Tibial artery (tissue), 4 donors: ENCODE data around the gene FAM13A.
"Not testable (repeated sequence)": the region's sequence is repeated elsewhere in the genome, so short reads cannot be mapped to it uniquely, and the experiment has no call there.

ENCODE experiments used
- DNase-seq, 2 donors: peaks; one replicate each; pipeline ENCODE4 v3.0.0-alpha.2; 2019
- H3K27ac ChIP-seq, 2 donors: fragments of 200-600 bp; sonication (generic) in 1 of 2; 1 replicate in 1 of 2; 2 replicates in 1 of 2; pipeline ENCODE4 v1.5.1; 2018 to 2019; ENCODE audit warnings: mild to moderate bottlenecking in 1 of 2
- H3K27me3 ChIP-seq, 2 donors: fragments of 200-600 bp; sonication (generic) in 1 of 2; one replicate each; pipeline versions ENCODE4 v1.5.1 to v1.6.0; 2016 to 2019
- H3K36me3 ChIP-seq, 3 donors: fragments of 200-600 bp; sonication (generic) in 2 of 3; one replicate each; pipeline ENCODE4 v1.5.1; 2016 to 2019; ENCODE audit warnings: mild to moderate bottlenecking in 2 of 3
- H3K4me1 ChIP-seq, 4 donors: fragments of 200-600 bp; sonication (generic) in 2 of 4; 1 replicate in 3 of 4; 2 replicates in 1 of 4; pipeline ENCODE4 v1.5.1; 2016 to 2019
- H3K4me3 ChIP-seq, 2 donors: fragments of 200-600 bp; sonication (generic) in 1 of 2; 1 replicate in 1 of 2; 2 replicates in 1 of 2; pipeline ENCODE4 v1.5.1; 2018 to 2019; ENCODE audit warnings: mild to moderate bottlenecking in 2 of 2
- H3K9me3 ChIP-seq, 3 donors: fragments of 200-600 bp; sonication (generic) in 1 of 3; one replicate each; pipeline ENCODE4 v1.5.1; 2016 to 2019
- intact Hi-C: fragments of 100-400 bp; cut with DNase I; formaldehyde crosslinking; loops from one replicate; pipeline ENCODE4 v1.15.0; 2023; ENCODE audit warnings: low total_unique reads
- TF ChIP-seq, protein P1 (sequence below), 2 experiments: fragments of 200-600 bp in 1 of 2; fragments of 450-650 bp in 1 of 2; IDR thresholded peaks; one replicate each; pipeline ENCODE4 v1.5.1; 2017 to 2019; ENCODE audit warnings: antibody characterized with exemption in 2 of 2, mild to moderate bottlenecking in 1 of 2, moderate library complexity in 1 of 2

FAM13A gene

DNA sequence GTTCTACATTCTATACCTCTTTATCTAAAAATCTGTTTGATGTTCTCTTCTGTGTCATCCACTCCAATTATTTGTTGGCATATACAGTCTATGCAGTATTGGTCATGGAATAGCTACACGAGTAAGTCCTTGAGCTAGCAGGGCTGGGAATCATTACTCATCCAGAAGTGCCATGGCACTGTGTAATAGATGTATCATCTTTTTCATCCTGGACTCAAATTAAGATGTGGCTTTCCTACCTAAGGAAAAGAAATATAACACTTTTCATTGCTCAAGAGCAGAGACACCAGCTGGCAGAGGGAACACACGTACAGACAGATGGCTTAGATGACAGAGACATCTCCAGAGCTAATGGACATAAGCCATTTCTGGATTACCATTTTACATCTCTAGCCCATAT is 159.8 kb downstream of the FAM13A start:
- H3K27ac ChIP-seq = no peak overlapping the region
- no peaks in the 10 kb centered on the region for H3K4me1 ChIP-seq
- peaks cover 0 to 11% (median 7%) of the 10 kb centered on the region in 3 donors for H3K36me3 ChIP-seq
- no peak for DNase-seq
- intact Hi-C loops = no loop called here
- no peak overlapping the region for H3K4me3 ChIP-seq
- TF ChIP-seq, protein P1, sequence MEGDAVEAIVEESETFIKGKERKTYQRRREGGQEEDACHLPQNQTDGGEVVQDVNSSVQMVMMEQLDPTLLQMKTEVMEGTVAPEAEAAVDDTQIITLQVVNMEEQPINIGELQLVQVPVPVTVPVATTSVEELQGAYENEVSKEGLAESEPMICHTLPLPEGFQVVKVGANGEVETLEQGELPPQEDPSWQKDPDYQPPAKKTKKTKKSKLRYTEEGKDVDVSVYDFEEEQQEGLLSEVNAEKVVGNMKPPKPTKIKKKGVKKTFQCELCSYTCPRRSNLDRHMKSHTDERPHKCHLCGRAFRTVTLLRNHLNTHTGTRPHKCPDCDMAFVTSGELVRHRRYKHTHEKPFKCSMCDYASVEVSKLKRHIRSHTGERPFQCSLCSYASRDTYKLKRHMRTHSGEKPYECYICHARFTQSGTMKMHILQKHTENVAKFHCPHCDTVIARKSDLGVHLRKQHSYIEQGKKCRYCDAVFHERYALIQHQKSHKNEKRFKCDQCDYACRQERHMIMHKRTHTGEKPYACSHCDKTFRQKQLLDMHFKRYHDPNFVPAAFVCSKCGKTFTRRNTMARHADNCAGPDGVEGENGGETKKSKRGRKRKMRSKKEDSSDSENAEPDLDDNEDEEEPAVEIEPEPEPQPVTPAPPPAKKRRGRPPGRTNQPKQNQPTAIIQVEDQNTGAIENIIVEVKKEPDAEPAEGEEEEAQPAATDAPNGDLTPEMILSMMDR (IDR thresholded peaks at IDR 0.05) = no peak
- no peaks in the 10 kb centered on the region for H3K27me3 ChIP-seq
- peaks cover 0 to 10% (median 4%) of the 10 kb centered on the region in 3 donors for H3K9me3 ChIP-seq

DNA sequence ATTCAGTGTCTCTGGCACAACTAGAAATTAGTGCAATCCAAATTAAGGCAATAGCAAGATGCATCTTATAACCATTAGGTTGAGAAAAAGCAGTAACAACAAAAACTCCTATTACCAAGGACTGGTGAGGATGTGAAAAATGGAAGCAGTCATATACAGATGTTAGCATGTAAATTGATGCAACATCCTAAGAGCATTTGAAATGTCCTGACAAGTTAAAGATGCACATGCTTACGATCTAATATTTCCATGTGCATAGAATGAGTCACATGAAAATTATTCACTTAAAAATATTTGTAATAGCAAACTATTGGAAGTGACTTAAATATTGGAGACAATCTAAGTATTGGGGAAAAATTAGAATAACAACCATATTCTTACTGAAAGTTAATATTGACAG is 163.0 kb downstream of the FAM13A start:
- Histone ChIP-seq H3K27ac (no peak overlapping the region), H3K4me1 (no peaks in the 10 kb centered on the region), H3K4me3 (no peak overlapping the region), H3K9me3 (no peaks in the 10 kb centered on the region), H3K27me3 (no peaks in the 10 kb centered on the region), H3K36me3 (no peaks in the 10 kb centered on the region)
- intact Hi-C loops = no loop called here
- TF ChIP-seq, protein P1 (IDR thresholded peaks at IDR 0.05) = no peak
- no peak for DNase-seq

DNA sequence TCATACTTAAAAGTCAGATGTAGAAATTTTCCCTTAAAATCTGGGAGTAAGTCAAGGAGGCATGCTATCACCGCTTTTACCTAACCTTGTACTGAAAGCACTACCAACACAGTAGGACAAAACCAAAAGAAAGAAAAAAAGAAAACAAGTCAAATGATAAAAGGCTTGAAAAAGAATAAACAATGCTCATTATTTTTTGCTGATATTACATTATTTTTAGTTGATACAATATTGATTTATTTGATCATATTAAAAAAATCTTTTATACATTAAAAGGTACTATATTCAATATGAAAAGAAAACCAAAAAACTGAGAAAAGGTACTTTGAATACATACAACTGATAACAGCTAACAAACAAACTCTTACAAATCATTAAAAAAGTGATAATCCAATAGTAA is 164.3 kb downstream of the FAM13A start:
- no peaks in the 10 kb centered on the region for H3K4me1 ChIP-seq
- no peaks in the 10 kb centered on the region for H3K27me3 ChIP-seq
- DNase-seq = no peak
- no peak overlapping the region for H3K27ac ChIP-seq
- H3K36me3 ChIP-seq = no peaks in the 10 kb centered on the region
- H3K4me3 ChIP-seq = no peak overlapping the region
- no peaks in the 10 kb centered on the region for H3K9me3 ChIP-seq
- intact Hi-C loops = no loop called here
- TF ChIP-seq, protein P1 (IDR thresholded peaks at IDR 0.05) = no peak

DNA sequence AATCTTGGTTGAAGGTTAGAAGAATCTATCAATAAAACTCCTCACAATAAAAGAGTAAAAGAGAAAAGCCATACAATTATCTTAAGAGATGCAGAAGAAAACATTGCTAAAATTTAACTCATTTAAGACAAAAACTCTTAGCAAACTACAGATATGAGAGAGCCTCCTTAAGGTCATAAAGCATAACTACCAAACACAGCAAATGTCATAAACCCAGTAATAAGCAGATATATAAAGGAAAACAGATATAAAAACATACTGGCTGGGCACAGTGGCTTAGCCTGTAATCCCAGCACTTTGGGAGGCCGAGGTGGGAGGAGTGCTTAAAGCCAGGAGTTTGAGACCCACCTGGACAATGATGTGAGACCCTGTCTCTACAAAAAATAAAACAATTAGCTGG is 165.3 kb downstream of the FAM13A start:
- no peak for DNase-seq
- intact Hi-C loops = no loop called here
- TF ChIP-seq, protein P1 (IDR thresholded peaks at IDR 0.05) = no peak

DNA sequence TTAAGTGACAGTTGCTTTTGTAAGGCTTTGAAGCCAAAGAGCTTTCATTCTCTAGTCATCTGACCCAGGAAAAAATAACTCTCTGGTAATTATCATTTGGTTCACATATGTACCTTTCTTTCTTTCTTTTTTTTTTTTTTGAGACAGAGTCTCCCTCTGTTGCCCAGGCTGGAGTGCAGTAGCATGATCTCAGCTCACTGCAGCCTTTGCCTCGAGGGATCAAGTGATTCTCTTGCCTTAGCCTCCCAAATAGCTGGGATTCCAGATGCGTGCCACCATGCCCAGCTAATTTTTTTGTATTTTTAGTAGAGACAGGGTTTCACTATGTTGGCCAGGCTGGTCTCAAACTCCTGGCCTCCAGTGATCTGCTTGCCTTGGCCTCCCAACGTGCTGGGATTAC is 169.6 kb downstream of the FAM13A start:
- H3K36me3 ChIP-seq, H3K27ac ChIP-seq, H3K27me3 ChIP-seq, intact Hi-C loops, H3K4me1 ChIP-seq, H3K4me3 ChIP-seq, H3K9me3 ChIP-seq, DNase-seq: not testable (repeated sequence)

More for the DNA sequence above, 165.3 kb downstream of the FAM13A start:
- Histone ChIP-seq H3K4me1 (no peaks in the 10 kb centered on the region), H3K9me3 (no peaks in the 10 kb centered on the region), H3K27ac (no peak overlapping the region), H3K27me3 (no peaks in the 10 kb centered on the region), H3K4me3 (no peak overlapping the region), H3K36me3 (no peaks in the 10 kb centered on the region)

DNA sequence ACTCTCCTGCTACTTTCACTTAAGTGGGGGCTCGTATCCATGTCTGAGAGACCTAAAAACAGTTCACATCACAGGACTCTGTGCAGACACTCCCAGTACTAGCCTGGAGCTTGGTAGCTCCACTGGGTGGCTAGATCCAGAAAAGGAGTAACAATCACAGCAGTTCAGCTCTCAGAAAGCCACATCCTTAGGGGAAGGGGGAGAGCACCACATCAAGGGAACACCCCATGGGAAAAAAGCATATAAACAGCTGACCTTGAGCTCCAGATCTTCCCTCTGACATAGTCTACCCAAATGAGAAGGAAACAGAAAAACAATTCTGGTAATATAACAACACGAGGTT is 175.8 kb downstream of the FAM13A start:
- Histone ChIP-seq H3K36me3 (no peaks in the 10 kb centered on the region), H3K9me3 (no peaks in the 10 kb centered on the region), H3K27ac (no peak overlapping the region), H3K4me1 (peaks cover 0 to 15% (median 2%) of the 10 kb centered on the region in 4 donors), H3K4me3 (no peak overlapping the region), H3K27me3 (no peaks in the 10 kb centered on the region)
- intact Hi-C loops = no loop called here
- TF ChIP-seq, protein P1 (IDR thresholded peaks at IDR 0.05) = no peak
- no peak for DNase-seq
